ENCODE measurements around the gene DNAJB13.

DNA sequence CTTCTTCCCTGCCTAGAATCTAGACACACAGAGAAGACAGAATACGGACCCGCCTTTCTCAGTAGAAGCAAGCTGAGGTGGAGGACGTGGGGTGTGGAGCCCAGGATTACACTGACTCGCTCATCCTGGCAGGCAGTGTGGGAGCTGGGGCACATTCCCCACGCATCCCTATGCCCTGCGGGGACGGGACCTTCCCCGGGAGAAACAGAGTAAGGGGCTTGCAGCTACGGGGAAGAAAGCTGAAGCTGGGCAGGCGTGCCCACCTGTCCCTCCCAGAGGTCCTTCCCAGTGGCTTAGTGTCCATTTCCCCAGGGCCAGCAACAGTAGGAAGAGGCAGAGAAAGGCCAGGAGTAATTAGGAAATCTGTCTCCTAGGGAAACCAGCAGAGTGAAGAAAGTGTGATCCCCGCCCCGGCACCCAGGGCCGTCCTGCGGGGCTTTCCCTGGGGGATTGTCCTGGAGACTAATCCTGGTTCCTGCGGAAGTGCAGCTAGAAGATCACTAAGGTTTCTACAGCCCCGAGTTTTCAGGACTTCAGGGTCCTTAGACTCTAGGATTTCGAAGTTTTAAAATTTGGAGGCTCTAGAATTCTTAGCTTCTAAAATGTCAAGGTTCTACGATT lies 7.8 kb downstream of the DNAJB13 start:
- TF ChIP-seq, protein P1, sequence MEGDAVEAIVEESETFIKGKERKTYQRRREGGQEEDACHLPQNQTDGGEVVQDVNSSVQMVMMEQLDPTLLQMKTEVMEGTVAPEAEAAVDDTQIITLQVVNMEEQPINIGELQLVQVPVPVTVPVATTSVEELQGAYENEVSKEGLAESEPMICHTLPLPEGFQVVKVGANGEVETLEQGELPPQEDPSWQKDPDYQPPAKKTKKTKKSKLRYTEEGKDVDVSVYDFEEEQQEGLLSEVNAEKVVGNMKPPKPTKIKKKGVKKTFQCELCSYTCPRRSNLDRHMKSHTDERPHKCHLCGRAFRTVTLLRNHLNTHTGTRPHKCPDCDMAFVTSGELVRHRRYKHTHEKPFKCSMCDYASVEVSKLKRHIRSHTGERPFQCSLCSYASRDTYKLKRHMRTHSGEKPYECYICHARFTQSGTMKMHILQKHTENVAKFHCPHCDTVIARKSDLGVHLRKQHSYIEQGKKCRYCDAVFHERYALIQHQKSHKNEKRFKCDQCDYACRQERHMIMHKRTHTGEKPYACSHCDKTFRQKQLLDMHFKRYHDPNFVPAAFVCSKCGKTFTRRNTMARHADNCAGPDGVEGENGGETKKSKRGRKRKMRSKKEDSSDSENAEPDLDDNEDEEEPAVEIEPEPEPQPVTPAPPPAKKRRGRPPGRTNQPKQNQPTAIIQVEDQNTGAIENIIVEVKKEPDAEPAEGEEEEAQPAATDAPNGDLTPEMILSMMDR (IDR thresholded peaks at IDR 0.05), result no peak
- TF ChIP-seq POLR2A (IDR thresholded peaks at IDR 0.05), result no peak

Data from thyroid gland (tissue), 4 donors.